HepG2 (cell line): ENCODE measurements around the gene ADARB1. TPM values are rescaled to one million over a fixed set of nuclear protein-coding genes. Genes with fewer than 3 reads are reported as not detected.
"Not testable (repeated sequence)": the region's sequence is repeated elsewhere in the genome, so short reads cannot be mapped to it uniquely, and the experiment has no call there.

Experiments
- ATAC-seq: fragments of 200-7000 bp; cut with Tn5 transposase; 3 replicates; pipeline ENCODE4 v1.9.1; 2020; ENCODE audit warnings: mild to moderate bottlenecking, moderate library complexity
- BruUV-seq: library from RNA; stranded (reverse); fragments of 400-500 nt; replicated peaks from 2 replicates; lab custom pipeline; 2021; lab: Mats Ljungman, UMichigan
- CTCF ChIA-PET: fragments of 300-600 bp; formaldehyde crosslinking; extraction: SDS; loops from one replicate; lab custom pipeline; 2021; ENCODE audit warnings: low total read pairs, inconsistent platforms, low intra/inter-chr PET ratio; lab: Yijun Ruan, JAX
- POLR2A ChIA-PET: fragments of 350-600 bp; sonication (Branson Sonifier 250); formaldehyde crosslinking; loops from one replicate; lab custom pipeline; 2020; ENCODE audit warnings: antibody characterized with exemption, inconsistent platforms; lab: Yijun Ruan, JAX
- DNase-seq: peaks from one replicate; pipeline ENCODE4 v3.0.0-alpha.2; 2015; ENCODE audit warnings: low spot score
- FAIRE-seq: peaks from 3 replicates; lab custom pipeline; 2011; peaks lifted over from hg19 to GRCh38; lab: Jason Lieb, UNC
- H2AFZ ChIP-seq: one replicate; pipeline ENCODE4 v1.6.1; 2011; ENCODE audit warnings: low read length, inconsistent platforms
- H3K27ac ChIP-seq: fragments of 300-600 bp; 3 replicates; pipeline ENCODE4 v1.8.0; 2011; ENCODE audit warnings: mixed run types, mild to moderate bottlenecking, mixed read lengths, low read length, inconsistent platforms; ENCODE audit not compliant: insufficient read depth; ENCODE audit errors: extremely low read length
- H3K27me3 ChIP-seq, 2 experiments: fragments of 200-600 bp in 1 of 2; 2 replicates in 1 of 2; 3 replicates in 1 of 2; pipeline versions ENCODE4 v1.6.0 to v1.8.0; 2011; ENCODE audit warnings: low read length in 2 of 2, mild to moderate bottlenecking in 2 of 2, moderate library complexity in 2 of 2, inconsistent platforms in 1 of 2; ENCODE audit not compliant: insufficient read depth in 2 of 2, control insufficient read depth in 1 of 2
- H3K36me3 ChIP-seq, 2 experiments: fragments of 200-600 bp in 1 of 2; replicated peaks in 1 of 2; 2 replicates in 1 of 2; 3 replicates in 1 of 2; pipeline versions ENCODE4 v1.5.1 to v1.8.0; 2011; ENCODE audit warnings: low read length in 2 of 2, inconsistent platforms in 1 of 2; ENCODE audit not compliant: insufficient read depth in 2 of 2, control insufficient read depth in 1 of 2
- H3K4me1 ChIP-seq: 2 replicates; pipeline ENCODE4 v1.5.1; 2012; ENCODE audit warnings: low read length, inconsistent platforms; ENCODE audit not compliant: insufficient read depth
- H3K4me2 ChIP-seq: 2 replicates; pipeline ENCODE4 v1.6.0; 2011; ENCODE audit warnings: low read depth, low read length, inconsistent platforms
- H3K4me3 ChIP-seq, 3 experiments: fragments of 200-600 bp in 1 of 3; sonication (generic), shearing (Covaris generic) in 1 of 3; replicated peaks in 1 of 3; 2 replicates each; pipeline ENCODE4 v1.5.1; 2011 to 2016; ENCODE audit warnings: low read length in 3 of 3, inconsistent platforms in 2 of 3, low read depth in 2 of 3, mild to moderate bottlenecking in 2 of 3, control low read depth in 1 of 3, mixed read lengths in 1 of 3; ENCODE audit not compliant: insufficient read depth in 1 of 3
- H3K79me2 ChIP-seq: one replicate; pipeline ENCODE4 v1.6.1; 2011; ENCODE audit warnings: low read length, inconsistent platforms; ENCODE audit not compliant: insufficient read depth
- H3K9ac ChIP-seq: 2 replicates; pipeline ENCODE4 v1.6.0; 2011; ENCODE audit warnings: mild to moderate bottlenecking, low read depth, low read length, inconsistent platforms; ENCODE audit not compliant: insufficient read depth
- H3K9me3 ChIP-seq: 2 replicates; pipeline ENCODE4 v1.5.1; 2012; ENCODE audit warnings: mild to moderate bottlenecking, low read length
- H4K20me1 ChIP-seq: 2 replicates; pipeline ENCODE4 v1.6.0; 2011; ENCODE audit warnings: inconsistent platforms, mild to moderate bottlenecking, low read length, moderate library complexity; ENCODE audit not compliant: insufficient read depth
- DNMT3B ChIP-seq: conservative IDR thresholded peaks from 2 replicates; pipeline ENCODE4 v1.6.1; 2016; ENCODE audit warnings: missing biosample characterization, control low read depth
- HNRNPL ChIP-seq: fragments of 200-400 bp; formaldehyde crosslinking; IDR thresholded peaks from 2 replicates; pipeline ENCODE4 v1.6.1; 2017; ENCODE audit warnings: mild to moderate bottlenecking, low read depth, low read length
- XRCC5 ChIP-seq: fragments of 200-400 bp; formaldehyde crosslinking; optimal IDR thresholded peaks from 2 replicates; pipeline ENCODE3; 2017; ENCODE audit warnings: mild to moderate bottlenecking, low read length
- ZNF501 ChIP-seq: sonication (generic); formaldehyde crosslinking; IDR thresholded peaks from 2 replicates; pipeline ENCODE4 v1.5.1; 2020; ENCODE audit warnings: mild to moderate bottlenecking, moderate library complexity, missing genetic modification reagents
- WGBS: methylation state at CpG from one replicate; pipeline ENCODE4 v1.1.6; 2017; ENCODE audit warnings: low lambda C conversion rate; 5-methylcytosine and 5-hydroxymethylcytosine counted together
- in situ Hi-C: cut with HindIII; loops from 2 replicates; pipeline ENCODE4 v1.10.0; 2017; ENCODE audit warnings: low pct_unique_long_range_greater_than_20kb; ENCODE audit not compliant: extremely low pct_ligation_motif_present
- intact Hi-C: fragments of 100-400 bp; cut with micrococcal nuclease; formaldehyde crosslinking; loops from one replicate; pipeline ENCODE4 v1.10.0; 2022; ENCODE audit not compliant: unreplicated experiment
- polyA plus RNA-seq, 8 experiments: library from polyadenylated mRNA; depleted of rRNA in 3 of 8; stranded (reverse) in 7 of 8; unstranded in 1 of 8; fragments of >200 nt; fragmentation: Illumina TruSeq in 4 of 8; extraction: Trizol in 4 of 8; gene quantifications; 2 replicates each; pipeline versions ENCODE4 v1.2.1 to v1.2.3, GENCODE V29; 2011 to 2016; ENCODE audit warnings: low read depth in 4 of 8, missing spikeins in 1 of 8, mixed read lengths in 1 of 8; ENCODE audit not compliant: insufficient read depth in 1 of 8
- total RNA-seq, 5 experiments: library from RNA; depleted of rRNA; stranded (reverse); fragments of >200 nt; fragmentation: Illumina TruSeq; extraction: Trizol; gene quantifications; 2 replicates each; pipeline ENCODE4 v1.2.3, GENCODE V29; 2016; ENCODE audit warnings: low read depth in 1 of 5
- TF ChIP-seq, protein P1 (sequence below): sonication (generic); formaldehyde crosslinking; IDR thresholded peaks from 2 replicates; pipeline ENCODE4 v1.5.0; 2020; ENCODE audit warnings: missing genetic modification reagents

The ADARB1 gene
- total and polyA plus RNA-seq, 2 of the 13 experiments (the other 11 are each of a cell fraction or from before 2014, with no cell fraction given): 6.6 to 10.0 TPM

DNA sequence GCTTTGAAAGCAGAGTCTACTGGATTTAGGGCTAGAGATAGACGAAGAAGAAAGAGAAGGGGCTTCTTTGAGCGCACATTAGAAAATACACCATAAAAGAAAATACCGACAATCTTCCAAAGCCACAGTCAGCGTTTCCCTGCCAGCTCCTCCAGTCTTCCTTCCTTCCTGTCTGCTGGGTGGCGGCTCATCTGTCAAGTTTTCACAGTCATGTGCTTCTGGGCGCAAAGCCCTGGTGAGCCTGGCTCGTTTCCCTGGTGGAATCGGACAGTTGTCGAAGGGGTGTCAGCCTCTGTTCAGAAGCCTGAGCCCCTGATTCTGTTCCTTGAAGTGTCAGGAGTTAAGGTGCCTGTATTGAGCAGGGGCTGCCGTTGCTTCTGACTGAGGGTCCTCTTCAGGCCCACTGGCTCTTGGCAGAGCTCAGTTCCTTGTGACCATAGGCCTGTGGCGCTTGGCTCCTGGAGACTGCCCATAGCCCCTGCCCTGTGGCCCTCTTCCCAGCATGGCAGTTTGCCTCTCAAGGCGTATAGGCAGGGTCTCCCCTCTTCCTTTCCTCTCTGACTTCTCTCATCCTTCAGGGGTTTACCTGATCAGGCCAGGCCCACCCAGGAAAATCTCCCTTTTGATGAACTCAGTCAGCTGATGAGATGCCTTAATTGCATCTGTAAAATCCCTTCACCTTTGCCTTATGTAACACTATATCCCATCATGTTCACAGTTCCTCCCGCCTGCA, 58.6 kb downstream of the ADARB1 start:
- FAIRE-seq: no peak
- no peak overlapping the region for H3K4me3 ChIP-seq
- H2AFZ ChIP-seq: no peak overlapping the region
- TF ChIP-seq, protein P1, sequence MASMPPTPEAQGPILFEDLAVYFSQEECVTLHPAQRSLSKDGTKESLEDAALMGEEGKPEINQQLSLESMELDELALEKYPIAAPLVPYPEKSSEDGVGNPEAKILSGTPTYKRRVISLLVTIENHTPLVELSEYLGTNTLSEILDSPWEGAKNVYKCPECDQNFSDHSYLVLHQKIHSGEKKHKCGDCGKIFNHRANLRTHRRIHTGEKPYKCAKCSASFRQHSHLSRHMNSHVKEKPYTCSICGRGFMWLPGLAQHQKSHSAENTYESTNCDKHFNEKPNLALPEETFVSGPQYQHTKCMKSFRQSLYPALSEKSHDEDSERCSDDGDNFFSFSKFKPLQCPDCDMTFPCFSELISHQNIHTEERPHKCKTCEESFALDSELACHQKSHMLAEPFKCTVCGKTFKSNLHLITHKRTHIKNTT (CRISPR knock-in tag): no peak
- no peak for TF ChIP-seq DNMT3B (CRISPR knock-in tag)
- no peak for TF ChIP-seq ZNF501
- no peak for TF ChIP-seq XRCC5
- ChIA-PET POLR2A (no interaction called here), CTCF (no interaction called here)
- H4K20me1 ChIP-seq: no peaks in the 10 kb centered on the region
- WGBS: 90% methylated on average over 11 of the region's 13 CpGs
- H3K36me3 ChIP-seq: no peaks in the 10 kb centered on the region
- no peaks in the 10 kb centered on the region for H3K9me3 ChIP-seq
- H3K27me3 ChIP-seq: no peaks in the 10 kb centered on the region
- H3K4me2 ChIP-seq: no peak overlapping the region
- BruUV-seq: no TSS peak
- no peak for ATAC-seq
- peaks cover 1% of the 10 kb centered on the region for H3K4me1 ChIP-seq
- intact Hi-C loops: no loop called here
- no peaks in the 10 kb centered on the region for H3K79me2 ChIP-seq
- H3K27ac ChIP-seq: no peak overlapping the region
- H3K9ac ChIP-seq: no peak overlapping the region
- DNase-seq: no peak
- in situ Hi-C loops: no loop called here

DNA sequence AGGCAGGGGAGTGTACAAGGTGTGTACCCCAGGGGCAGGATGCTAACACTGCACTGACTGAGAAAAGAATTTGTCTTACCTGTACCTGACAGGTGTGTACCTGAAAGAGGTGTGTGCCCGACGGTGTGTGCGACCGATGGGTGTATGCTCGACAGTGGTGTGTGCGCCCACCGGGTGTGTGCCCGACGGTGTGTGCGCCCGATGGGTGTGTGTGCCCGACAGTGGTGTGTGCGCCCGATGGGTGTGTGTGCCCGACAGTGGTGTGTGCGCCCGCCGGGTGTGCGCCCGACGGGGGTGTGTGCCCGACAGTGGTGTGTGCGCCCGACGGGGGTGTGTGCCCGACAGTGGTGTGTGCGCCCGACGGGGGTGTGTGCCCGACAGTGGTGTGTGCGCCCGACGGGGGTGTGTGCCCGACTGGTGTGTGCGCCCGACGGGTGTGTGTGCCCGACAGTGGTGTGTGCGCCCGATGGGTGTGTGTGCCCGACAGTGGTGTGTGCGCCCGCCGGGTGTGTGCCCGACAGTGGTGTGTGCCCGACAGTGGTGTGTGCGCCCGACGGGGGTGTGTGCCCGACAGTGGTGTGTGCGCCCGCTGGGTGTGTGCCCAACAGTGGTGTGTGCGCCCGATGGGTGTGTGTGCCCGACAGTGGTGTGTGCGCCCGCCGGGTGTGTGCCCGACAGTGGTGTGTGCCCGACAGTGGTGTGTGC, 59.3 kb downstream of the ADARB1 start:
- H4K20me1 ChIP-seq, in situ Hi-C loops, intact Hi-C loops: not testable (repeated sequence)

More for the DNA sequence above, 59.3 kb downstream of the ADARB1 start:
- FAIRE-seq, ATAC-seq, H3K36me3 ChIP-seq, H3K27ac ChIP-seq, H3K4me3 ChIP-seq: not testable (repeated sequence)
- peak; percentile 80 for TF ChIP-seq HNRNPL
- TF ChIP-seq, all 625 proteins: peak for 1; not testable (repeated sequence) for 624
- DNase-seq, H3K4me2 ChIP-seq, H3K4me1 ChIP-seq, H3K9ac ChIP-seq, H3K9me3 ChIP-seq, POLR2A ChIA-PET, H3K27me3 ChIP-seq, CTCF ChIA-PET, BruUV-seq, H2AFZ ChIP-seq, H3K79me2 ChIP-seq: not testable (repeated sequence)
- 99% methylated on average over 29 of the region's 60 CpGs for WGBS
